GM06990 (cell line): ENCODE data around the gene HRH4.

Source experiments
- DNase-seq: peaks from one replicate; pipeline ENCODE4 v3.0.0-alpha.2; 2011; ENCODE audit not compliant: insufficient read length; ENCODE audit errors: extremely low read depth
- H3K27me3 ChIP-seq: replicated peaks from 2 replicates; pipeline ENCODE4 v1.6.0; 2011; ENCODE audit warnings: low read length; ENCODE audit not compliant: control insufficient read depth, insufficient read depth
- H3K36me3 ChIP-seq: 2 replicates; pipeline ENCODE4 v1.5.1; 2011; ENCODE audit warnings: low read length; ENCODE audit not compliant: control insufficient read depth, insufficient read depth
- H3K4me3 ChIP-seq: replicated peaks from 2 replicates; pipeline ENCODE4 v1.5.1; 2011; ENCODE audit warnings: low read depth, mild to moderate bottlenecking, control low read depth, low read length
- TF ChIP-seq, protein P1 (sequence below): IDR thresholded peaks from 2 replicates; pipeline ENCODE4 v1.5.1; 2011; ENCODE audit warnings: low read length, control low read depth, mild to moderate bottlenecking, inconsistent platforms; ENCODE audit not compliant: insufficient read depth, poor library complexity, severe bottlenecking

HRH4 gene, protein sequence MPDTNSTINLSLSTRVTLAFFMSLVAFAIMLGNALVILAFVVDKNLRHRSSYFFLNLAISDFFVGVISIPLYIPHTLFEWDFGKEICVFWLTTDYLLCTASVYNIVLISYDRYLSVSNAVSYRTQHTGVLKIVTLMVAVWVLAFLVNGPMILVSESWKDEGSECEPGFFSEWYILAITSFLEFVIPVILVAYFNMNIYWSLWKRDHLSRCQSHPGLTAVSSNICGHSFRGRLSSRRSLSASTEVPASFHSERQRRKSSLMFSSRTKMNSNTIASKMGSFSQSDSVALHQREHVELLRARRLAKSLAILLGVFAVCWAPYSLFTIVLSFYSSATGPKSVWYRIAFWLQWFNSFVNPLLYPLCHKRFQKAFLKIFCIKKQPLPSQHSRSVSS

DNA sequence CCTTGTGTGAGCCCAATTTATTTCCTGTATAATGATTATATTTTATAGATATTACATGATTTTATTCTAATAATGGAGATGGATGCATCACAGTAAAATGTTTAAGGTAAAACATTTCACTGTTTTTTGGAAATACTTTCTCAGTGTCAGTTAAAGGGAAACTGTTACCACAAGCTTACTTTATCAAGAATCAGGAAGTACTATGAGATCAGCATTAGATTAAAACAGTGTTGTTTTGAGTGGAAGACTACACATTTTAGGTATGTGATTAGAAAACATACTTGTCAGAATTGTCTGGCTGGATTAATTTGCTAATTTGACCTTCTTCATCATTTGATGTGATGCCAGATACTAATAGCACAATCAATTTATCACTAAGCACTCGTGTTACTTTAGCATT lies at the start of gene HRH4:
Gene HRH4 (plus strand): TSS at position 250 of the 400 bp plus-strand sequence. CDS start 92 bp downstream, at position 342.
- Histone ChIP-seq H3K36me3 (no peaks in the 10 kb centered on the region), H3K27me3 (no peaks in the 10 kb centered on the region; the same call in 1 of the 2 replicates), H3K4me3 (no peak within 1 kb of the TSS)
- no peak for DNase-seq
- TF ChIP-seq, protein P1, sequence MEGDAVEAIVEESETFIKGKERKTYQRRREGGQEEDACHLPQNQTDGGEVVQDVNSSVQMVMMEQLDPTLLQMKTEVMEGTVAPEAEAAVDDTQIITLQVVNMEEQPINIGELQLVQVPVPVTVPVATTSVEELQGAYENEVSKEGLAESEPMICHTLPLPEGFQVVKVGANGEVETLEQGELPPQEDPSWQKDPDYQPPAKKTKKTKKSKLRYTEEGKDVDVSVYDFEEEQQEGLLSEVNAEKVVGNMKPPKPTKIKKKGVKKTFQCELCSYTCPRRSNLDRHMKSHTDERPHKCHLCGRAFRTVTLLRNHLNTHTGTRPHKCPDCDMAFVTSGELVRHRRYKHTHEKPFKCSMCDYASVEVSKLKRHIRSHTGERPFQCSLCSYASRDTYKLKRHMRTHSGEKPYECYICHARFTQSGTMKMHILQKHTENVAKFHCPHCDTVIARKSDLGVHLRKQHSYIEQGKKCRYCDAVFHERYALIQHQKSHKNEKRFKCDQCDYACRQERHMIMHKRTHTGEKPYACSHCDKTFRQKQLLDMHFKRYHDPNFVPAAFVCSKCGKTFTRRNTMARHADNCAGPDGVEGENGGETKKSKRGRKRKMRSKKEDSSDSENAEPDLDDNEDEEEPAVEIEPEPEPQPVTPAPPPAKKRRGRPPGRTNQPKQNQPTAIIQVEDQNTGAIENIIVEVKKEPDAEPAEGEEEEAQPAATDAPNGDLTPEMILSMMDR = no peak

GRCh38 chr18:24413148-24413547 lies 47.3 kb upstream of the HRH4 start:
- TF ChIP-seq, protein P1 = no peak
- Histone ChIP-seq H3K27me3 (peaks cover 3% of the 10 kb centered on the region), H3K4me3 (no peak overlapping the region), H3K36me3 (no peaks in the 10 kb centered on the region)
- no peak for DNase-seq

- Histone ChIP-seq H3K27me3 (peaks cover 1% of the 10 kb centered on the region; the same call in 1 of the 2 replicates), H3K4me3 (no peak overlapping the region), H3K36me3 (no peaks in the 10 kb centered on the region)
- peak; percentile 28 for DNase-seq
- TF ChIP-seq, protein P1 = no peak
Measured at GRCh38 chr18:24414349-24415003, 46.0 kb upstream of the HRH4 start.

DNA sequence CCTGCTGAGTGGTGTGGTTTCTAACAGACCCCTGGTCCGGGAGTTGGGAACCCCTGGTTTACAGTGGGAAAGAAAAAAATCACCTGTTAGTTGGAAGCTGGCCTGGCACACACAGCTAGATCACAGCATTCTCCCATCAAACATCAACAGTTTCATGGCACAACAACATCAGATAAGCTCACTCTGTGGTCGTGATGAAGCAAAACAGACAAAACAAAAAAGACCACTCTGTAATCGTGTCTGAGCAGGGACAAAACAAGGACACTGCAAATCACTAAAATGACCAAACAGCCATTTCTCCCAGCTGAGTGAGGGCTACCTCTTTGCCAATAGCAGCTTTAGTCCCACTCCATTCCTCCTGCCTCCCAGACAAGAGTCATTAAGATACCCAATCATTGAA lies 43.0 kb upstream of the HRH4 start:
- no peak overlapping the region for H3K4me3 ChIP-seq
- TF ChIP-seq, protein P1 = no peak
- no peaks in the 10 kb centered on the region for H3K36me3 ChIP-seq
- H3K27me3 ChIP-seq = peaks cover 1% of the 10 kb centered on the region; the same call in 1 of the 2 replicates
- DNase-seq = no peak

- Histone ChIP-seq H3K4me3 (no peak overlapping the region), H3K36me3 (no peaks in the 10 kb centered on the region), H3K27me3 (no peaks in the 10 kb centered on the region; the same call in 1 of the 2 replicates)
- TF ChIP-seq, protein P1 = no peak
- DNase-seq = no peak
Measured at GRCh38 chr18:24420551-24420950, 39.9 kb upstream of the HRH4 start.
